HCT116 (cell line): ENCODE results near the gene CNTNAP5. TPM values are rescaled to one million over a fixed set of nuclear protein-coding genes. Genes with fewer than 3 reads are reported as not detected.

Experiments
- ATAC-seq: fragments of 200-7000 bp; cut with Tn5 transposase; 2 replicates; pipeline ENCODE4 v1.9.1; 2020; ENCODE audit warnings: mild to moderate bottlenecking, moderate library complexity
- BruUV-seq: library from RNA; stranded (reverse); fragments of 400-500 nt; replicated peaks from 2 replicates; lab custom pipeline; 2021; lab: Mats Ljungman, UMichigan
- CTCF ChIA-PET: fragments of 300-600 bp; sonication (Branson Sonifier 250); formaldehyde crosslinking; loops from one replicate; lab custom pipeline; 2021; ENCODE audit warnings: antibody characterized with exemption; lab: Charles Lee
- POLR2A ChIA-PET: fragments of 300-600, 350-600 bp; sonication (Branson Sonifier 250); formaldehyde crosslinking; loops from one replicate; lab custom pipeline; 2021; ENCODE audit warnings: antibody characterized with exemption; lab: Charles Lee
- RAD21 ChIA-PET, 2 experiments: fragments of 300-600 bp; sonication (Branson Sonifier 250); formaldehyde crosslinking; loops; one replicate each; lab custom pipeline; 2023; ENCODE audit warnings: low total read pairs in 2 of 2; ENCODE audit not compliant: uncharacterized antibody in 2 of 2, unreplicated experiment in 2 of 2, low non-redundant PET in 1 of 2; lab: Charles Lee
- DNase-seq: peaks from one replicate; pipeline ENCODE4 v3.0.0-alpha.2; 2010; ENCODE audit warnings: low read depth, low spot score
- H2AFZ ChIP-seq: fragments of 200-600 bp; shearing (Covaris generic), sonication (generic); 2 replicates; pipeline ENCODE4 v1.6.1; 2017; ENCODE audit warnings: low read depth, mixed run types, mixed read lengths, antibody characterized with exemption, low read length; ENCODE audit not compliant: poor library complexity, severe bottlenecking
- H3K27ac ChIP-seq: 2 replicates; pipeline ENCODE4 v1.5.1; 2012; ENCODE audit warnings: low read depth, low read length
- H3K27me3 ChIP-seq: fragments of 200-600 bp; sonication (generic); 2 replicates; pipeline ENCODE4 v1.6.1; 2016; ENCODE audit warnings: mixed run types, low read length, mixed read lengths; ENCODE audit not compliant: insufficient read depth
- H3K36me3 ChIP-seq, 2 experiments: fragments of 200-500 bp in 1 of 2; fragments of 200-600 bp in 1 of 2; sonication (Bioruptor generic) in 1 of 2; sonication (generic) in 1 of 2; 2 replicates each; pipeline versions ENCODE4 v1.5.1 to v1.6.1; 2014 to 2016; ENCODE audit warnings: low read length in 2 of 2, inconsistent platforms in 1 of 2, mixed read lengths in 1 of 2, mixed run types in 1 of 2; ENCODE audit not compliant: insufficient read depth in 2 of 2, control insufficient read depth in 1 of 2
- H3K4me1 ChIP-seq, 2 experiments: fragments of 200-600 bp in 1 of 2; sonication (generic) in 1 of 2; 2 replicates each; pipeline versions ENCODE4 v1.5.1 to v1.6.1; 2012 to 2017; ENCODE audit warnings: low read length in 2 of 2, inconsistent platforms in 1 of 2, mild to moderate bottlenecking in 1 of 2, mixed read lengths in 1 of 2, mixed run types in 1 of 2, moderate library complexity in 1 of 2; ENCODE audit not compliant: insufficient read depth in 2 of 2, control insufficient read depth in 1 of 2
- H3K4me2 ChIP-seq: fragments of 200-600 bp; sonication (generic); 2 replicates; pipeline ENCODE4 v1.6.1; 2017; ENCODE audit warnings: mixed run types, low read length, mixed read lengths
- H3K4me3 ChIP-seq, 2 experiments: fragments of 200-600 bp in 1 of 2; sonication (generic) in 1 of 2; replicated peaks in 1 of 2; 2 replicates each; pipeline ENCODE4 v1.5.1; 2011 to 2016; ENCODE audit warnings: low read length in 2 of 2, control low read depth in 1 of 2, low read depth in 1 of 2, mild to moderate bottlenecking in 1 of 2, mixed read lengths in 1 of 2, mixed run types in 1 of 2
- H3K79me2 ChIP-seq: fragments of 200-600 bp; sonication (generic); 2 replicates; pipeline ENCODE4 v1.6.1; 2017; ENCODE audit warnings: mild to moderate bottlenecking, mixed run types, low read length, moderate library complexity, mixed read lengths; ENCODE audit not compliant: insufficient read depth
- H3K9ac ChIP-seq: fragments of 200-600 bp; sonication (generic); 2 replicates; pipeline ENCODE4 v1.6.1; 2016; ENCODE audit warnings: low read length, mixed read lengths
- H3K9me2 ChIP-seq: fragments of 200-600 bp; sonication (generic), shearing (Covaris generic); 2 replicates; pipeline ENCODE4 v1.6.1; 2017; ENCODE audit warnings: mixed run types, mild to moderate bottlenecking, moderate library complexity; ENCODE audit not compliant: insufficient read depth
- H3K9me3 ChIP-seq, 2 experiments: fragments of 200-500 bp in 1 of 2; fragments of 200-600 bp in 1 of 2; sonication (Bioruptor generic) in 1 of 2; sonication (generic) in 1 of 2; 2 replicates each; pipeline ENCODE4 v1.6.1; 2014 to 2017; ENCODE audit warnings: low read length in 2 of 2, mixed read lengths in 2 of 2, inconsistent platforms in 1 of 2, low read depth in 1 of 2, mild to moderate bottlenecking in 1 of 2, mixed run types in 1 of 2, moderate library complexity in 1 of 2; ENCODE audit not compliant: control insufficient read depth in 1 of 2, insufficient read depth in 1 of 2
- H4K20me1 ChIP-seq: fragments of 200-600 bp; sonication (generic), shearing (Covaris generic); 2 replicates; pipeline ENCODE4 v1.6.1; 2017; ENCODE audit warnings: mixed run types, mild to moderate bottlenecking, moderate library complexity; ENCODE audit not compliant: insufficient read depth
- CBX3 ChIP-seq: IDR thresholded peaks from 2 replicates; pipeline ENCODE4 v1.6.1; 2012; ENCODE audit warnings: low read depth
- CEBPB ChIP-seq: IDR thresholded peaks from 2 replicates; pipeline ENCODE4 v1.6.1; 2012; ENCODE audit warnings: low read depth
- EGR1 ChIP-seq: IDR thresholded peaks from 2 replicates; pipeline ENCODE4 v1.6.1; 2012; ENCODE audit warnings: low read depth
- EZH2 ChIP-seq: fragments of 200-600 bp; sonication (generic); IDR thresholded peaks from 2 replicates; pipeline ENCODE4 v1.6.1; 2017; ENCODE audit warnings: antibody characterized with exemption, mixed run types
- EZH2phosphoT487 ChIP-seq: fragments of 200-600 bp; IDR thresholded peaks from 2 replicates; pipeline ENCODE4 v1.6.1; 2018; ENCODE audit warnings: antibody characterized with exemption, borderline replicate concordance
- JUND ChIP-seq: IDR thresholded peaks from 2 replicates; pipeline ENCODE4 v1.6.1; 2012
- POLR2A ChIP-seq: IDR thresholded peaks from 2 replicates; pipeline ENCODE4 v1.7.0; 2011; ENCODE audit warnings: borderline replicate concordance; ENCODE audit not compliant: insufficient read depth, insufficient read length; ENCODE audit errors: extremely low read depth
- RAD21 ChIP-seq: IDR thresholded peaks from 2 replicates; pipeline ENCODE4 v1.6.1; 2012; ENCODE audit warnings: low read depth, mild to moderate bottlenecking
- REST ChIP-seq: IDR thresholded peaks from 2 replicates; pipeline ENCODE4 v1.6.1; 2012; ENCODE audit warnings: low read depth
- SIN3A ChIP-seq: IDR thresholded peaks from 2 replicates; pipeline ENCODE4 v1.6.1; 2012; ENCODE audit warnings: low read depth
- SP1 ChIP-seq: IDR thresholded peaks from 2 replicates; pipeline ENCODE4 v1.6.1; 2012; ENCODE audit warnings: low read depth
- SRF ChIP-seq: IDR thresholded peaks from 2 replicates; pipeline ENCODE4 v1.6.1; 2012; ENCODE audit warnings: low read depth
- YY1 ChIP-seq: IDR thresholded peaks from 2 replicates; pipeline ENCODE4 v1.6.1; 2011; ENCODE audit warnings: low read length, low read depth, moderate library complexity, mild to moderate bottlenecking; ENCODE audit not compliant: insufficient replicate concordance; ENCODE audit errors: extremely low read depth
- ZBTB33 ChIP-seq: IDR thresholded peaks from 2 replicates; pipeline ENCODE4 v1.6.1; 2011; ENCODE audit warnings: mild to moderate bottlenecking, low read length, moderate library complexity; ENCODE audit not compliant: insufficient replicate concordance; ENCODE audit errors: extremely low read depth
- ZNF274 ChIP-seq: fragments of 200-500 bp; sonication (Bioruptor generic); IDR thresholded peaks from 2 replicates; pipeline ENCODE4 v1.6.1; 2014; ENCODE audit warnings: mild to moderate bottlenecking, low read depth, low read length, inconsistent platforms
- intact Hi-C: fragments of 100-400 bp; cut with micrococcal nuclease; formaldehyde crosslinking; loops from 2 replicates; pipeline ENCODE4 v1.10.0; 2022
- total RNA-seq: library from RNA; stranded (reverse); gene quantifications from one replicate; pipeline ENCODE4 v1.2.1, GENCODE V29; 2021; ENCODE audit not compliant: unreplicated experiment
- TF ChIP-seq, protein P1 (sequence below): IDR thresholded peaks from 2 replicates; pipeline ENCODE4 v1.6.1; 2012

CNTNAP5 gene
- total RNA-seq, 1 experiment from 2014 or later: not detected

DNA sequence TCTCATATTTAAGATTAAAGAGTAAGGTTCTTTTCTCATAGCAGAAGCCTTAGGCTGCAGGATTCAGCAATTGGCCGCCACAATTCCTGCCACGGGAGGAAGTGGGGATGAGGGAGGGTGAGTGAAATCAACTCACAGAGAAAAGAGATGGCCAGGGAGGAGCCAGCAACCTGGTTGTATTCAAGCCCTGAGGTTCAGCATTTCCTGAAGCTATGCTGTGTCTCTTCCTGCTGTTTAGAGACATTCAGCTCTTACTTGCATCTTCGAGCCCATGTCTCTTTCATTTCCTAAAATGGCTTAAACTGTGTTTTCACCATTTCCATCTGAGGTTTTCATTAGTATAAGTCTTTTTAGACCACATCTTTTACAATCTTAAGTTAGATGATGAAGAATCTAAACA, 522.6 kb downstream of the CNTNAP5 start:
- Histone ChIP-seq H3K79me2 (no peaks in the 10 kb centered on the region), H3K4me3 (no peak overlapping the region), H3K4me1 (no peaks in the 10 kb centered on the region), H2AFZ (no peak overlapping the region), H3K27ac (no peak overlapping the region), H3K4me2 (no peak overlapping the region), H3K9ac (no peak overlapping the region), H3K27me3 (no peaks in the 10 kb centered on the region), H3K36me3 (no peaks in the 10 kb centered on the region), H3K9me2 (no peaks in the 10 kb centered on the region), H4K20me1 (no peaks in the 10 kb centered on the region), H3K9me3 (peaks cover 10 to 45% of the 10 kb centered on the region in 2 experiments; a peak in 2 of 4 replicates)
- no TSS peak for BruUV-seq
- ATAC-seq (no peak), DNase-seq (no peak)
- ChIA-PET POLR2A (no interaction called here), CTCF (no interaction called here), RAD21 (no interaction called here)
- no peak for TF ChIP-seq SIN3A
- no peak for TF ChIP-seq JUND
- no peak for TF ChIP-seq CBX3
- no peak for TF ChIP-seq RAD21
- TF ChIP-seq REST: no peak
- intact Hi-C loops: no loop called here

GRCh38 chr2:124558277-124558905, 533.3 kb downstream of the CNTNAP5 start:
- intact Hi-C loops: no loop called here
- Histone ChIP-seq H3K4me1 (no peaks in the 10 kb centered on the region), H3K4me3 (no peak overlapping the region), H3K79me2 (no peaks in the 10 kb centered on the region), H3K36me3 (no peaks in the 10 kb centered on the region), H3K9me3 (peaks cover 10 to 14% of the 10 kb centered on the region in 2 experiments; a peak in 2 of 4 replicates), H4K20me1 (no peaks in the 10 kb centered on the region), H2AFZ (no peak overlapping the region), H3K27ac (no peak overlapping the region), H3K4me2 (no peak overlapping the region), H3K9ac (no peak overlapping the region), H3K9me2 (no peaks in the 10 kb centered on the region), H3K27me3 (no peaks in the 10 kb centered on the region)
- ChIA-PET POLR2A (no interaction called here), RAD21 (no interaction called here), CTCF (no interaction called here)
- BruUV-seq: no TSS peak
- ATAC-seq (no peak), DNase-seq (no peak)
- TF ChIP-seq SRF (no peak), CBX3 (no peak), EZH2 (no peak), CEBPB (no peak), YY1 (no peak), ZNF274 (no peak), EZH2phosphoT487 (no peak), SP1 (no peak), ZBTB33 (no peak), JUND (no peak), RAD21 (no peak), EGR1 (no peak), POLR2A (no peak)
- TF ChIP-seq, protein P1, sequence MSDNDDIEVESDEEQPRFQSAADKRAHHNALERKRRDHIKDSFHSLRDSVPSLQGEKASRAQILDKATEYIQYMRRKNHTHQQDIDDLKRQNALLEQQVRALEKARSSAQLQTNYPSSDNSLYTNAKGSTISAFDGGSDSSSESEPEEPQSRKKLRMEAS: no peak
